SH-SY5Y (cell line): ENCODE data around the gene UNC80.

ENCODE experiments used
- GATA2 ChIP-seq: IDR thresholded peaks from 2 replicates; pipeline ENCODE4 v1.6.1; 2011; ENCODE audit warnings: mild to moderate bottlenecking, low read depth, low read length
- GATA3 ChIP-seq: IDR thresholded peaks from 2 replicates; pipeline ENCODE4 v1.6.1; 2011; ENCODE audit warnings: low read depth, mild to moderate bottlenecking, low read length, moderate library complexity

- TF ChIP-seq GATA3 (no peak), GATA2 (no peak)
Observed at GRCh38 chr2:209726311-209726710, 45.3 kb upstream of the UNC80 start.
